Immature natural killer cell (primary cell): ENCODE measurements around the gene SQSTM1. TPM values are rescaled to one million over a fixed set of nuclear protein-coding genes. Genes with fewer than 3 reads are reported as not detected.

ENCODE experiments used
- DNase-seq, 3 donors: peaks; one replicate each; pipeline ENCODE4 v3.0.0; 2022; ENCODE audit warnings: mixed read lengths in 1 of 3
- H3K27ac Mint-ChIP-seq, 6 donors: one replicate each; pipeline ENCODE4 v1.8.0; 2020; ENCODE audit warnings: mixed read lengths in 6 of 6, mild to moderate bottlenecking in 5 of 6, inconsistent platforms in 4 of 6, moderate library complexity in 3 of 6
- H3K27me3 Mint-ChIP-seq, 3 donors: one replicate each; pipeline ENCODE4 v1.8.0; 2020 to 2021; ENCODE audit warnings: low read depth in 3 of 3, mild to moderate bottlenecking in 3 of 3, mixed read lengths in 3 of 3, moderate library complexity in 3 of 3, inconsistent platforms in 1 of 3
- H3K36me3 Mint-ChIP-seq, 3 donors: one replicate each; pipeline ENCODE4 v1.8.0; 2020; ENCODE audit warnings: mixed read lengths in 3 of 3, inconsistent platforms in 2 of 3, mild to moderate bottlenecking in 2 of 3
- H3K4me1 Mint-ChIP-seq, 2 donors: one replicate each; pipeline ENCODE4 v1.8.0; 2020; ENCODE audit warnings: inconsistent platforms in 2 of 2, mild to moderate bottlenecking in 2 of 2, mixed read lengths in 2 of 2, moderate library complexity in 1 of 2
- H3K4me3 Mint-ChIP-seq, 5 donors: one replicate each; pipeline ENCODE4 v1.8.0; 2020; ENCODE audit warnings: mild to moderate bottlenecking in 5 of 5, mixed read lengths in 5 of 5, inconsistent platforms in 3 of 5, moderate library complexity in 3 of 5
- H3K9me3 Mint-ChIP-seq, 6 donors: one replicate each; pipeline ENCODE4 v1.8.0; 2020; ENCODE audit warnings: mild to moderate bottlenecking in 6 of 6, mixed read lengths in 6 of 6, inconsistent platforms in 4 of 6, moderate library complexity in 3 of 6
- polyA plus RNA-seq, 3 donors: library from polyadenylated mRNA; unstranded; fragments of 300-500 nt; fragmentation: Illumina TruSeq; gene quantifications; one replicate each; pipeline ENCODE4 v1.2.3, GENCODE V29; 2021

The SQSTM1 gene
- polyA plus RNA-seq, 3 donors from 2014 or later = 256 to 292 (median 268) TPM

DNA sequence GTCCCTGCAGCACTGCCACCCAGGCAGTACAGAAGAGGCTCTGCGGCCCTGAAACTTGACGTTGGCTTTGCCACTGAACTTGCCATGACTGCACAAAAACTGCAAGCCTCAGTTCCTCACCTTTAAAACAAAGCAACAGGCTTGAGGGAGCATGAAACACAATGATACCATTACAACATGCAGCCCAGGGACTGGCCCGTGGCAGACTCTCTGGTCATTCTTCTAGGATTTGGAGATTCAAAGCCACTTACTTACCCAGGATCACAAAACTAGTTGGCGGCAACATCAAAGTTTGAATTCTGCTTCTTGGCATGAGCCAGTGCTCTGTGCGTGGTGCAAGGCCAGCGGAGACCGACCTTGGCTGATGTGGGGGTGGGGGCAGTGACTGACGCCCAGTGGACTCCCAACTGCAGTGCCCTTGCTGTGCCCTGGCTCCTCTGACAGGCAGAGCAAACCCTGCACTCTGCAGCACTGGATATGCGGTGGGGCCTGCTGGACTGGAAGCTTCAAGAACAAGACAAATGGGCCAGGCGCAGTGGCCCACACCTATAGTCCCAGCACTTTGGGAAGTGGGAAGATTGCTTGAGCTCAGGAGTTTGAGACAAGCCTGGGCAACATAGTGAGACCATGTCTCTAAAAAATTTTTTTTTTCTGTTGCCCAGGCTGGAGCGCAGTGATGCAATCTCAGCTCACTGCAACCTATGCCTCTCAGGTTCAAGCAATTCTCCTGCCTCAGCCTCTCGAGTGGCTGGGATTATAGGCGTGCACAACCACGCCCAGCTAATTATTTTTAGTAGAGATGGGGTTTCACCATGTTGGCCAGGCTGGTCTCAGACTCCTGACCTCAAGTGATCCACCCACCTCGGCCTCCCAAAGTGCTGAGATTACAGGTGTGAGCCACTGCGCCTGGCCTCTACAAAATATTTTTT lies 18.9 kb downstream of the SQSTM1 start:
- H3K27me3 Mint-ChIP-seq = peaks cover 0 to 6% (median 5%) of the 10 kb centered on the region in 3 donors
- H3K36me3 Mint-ChIP-seq = peaks cover 7 to 21% (median 12%) of the 10 kb centered on the region in 3 donors
- peak overlapping the region; percentile 20 to 78 (median 48) for H3K27ac Mint-ChIP-seq
- DNase-seq = no peak
- peaks cover 18 to 25% of the 10 kb centered on the region in 2 donors for H3K4me1 Mint-ChIP-seq
- H3K4me3 Mint-ChIP-seq = no peak overlapping the region
- no peaks in the 10 kb centered on the region for H3K9me3 Mint-ChIP-seq

DNA sequence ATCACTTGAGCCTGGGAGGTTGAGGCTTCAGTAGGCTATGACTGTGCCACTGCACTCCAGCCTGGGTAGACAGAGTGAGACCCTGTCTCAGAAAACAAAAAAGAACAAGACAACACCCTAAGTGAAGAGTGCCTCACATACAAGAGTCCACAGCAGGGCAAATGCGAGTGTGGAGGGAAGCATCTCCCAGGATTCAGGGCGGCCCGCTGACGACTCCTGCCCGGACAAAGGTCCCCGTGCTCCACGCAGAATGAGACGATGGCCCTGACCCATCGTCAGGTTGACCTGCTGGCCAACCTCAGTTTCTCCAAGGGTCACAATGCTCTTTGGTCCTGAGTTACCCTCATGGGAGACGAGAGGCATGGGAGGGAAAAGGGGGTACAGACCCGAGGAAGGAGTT lies 19.6 kb downstream of the SQSTM1 start:
- Mint-ChIP-seq H3K27ac (peak overlapping the region in 2 of 6 donors; percentile 25 to 70), H3K36me3 (peaks cover 12 to 25% (median 17%) of the 10 kb centered on the region in 3 donors)

DNA sequence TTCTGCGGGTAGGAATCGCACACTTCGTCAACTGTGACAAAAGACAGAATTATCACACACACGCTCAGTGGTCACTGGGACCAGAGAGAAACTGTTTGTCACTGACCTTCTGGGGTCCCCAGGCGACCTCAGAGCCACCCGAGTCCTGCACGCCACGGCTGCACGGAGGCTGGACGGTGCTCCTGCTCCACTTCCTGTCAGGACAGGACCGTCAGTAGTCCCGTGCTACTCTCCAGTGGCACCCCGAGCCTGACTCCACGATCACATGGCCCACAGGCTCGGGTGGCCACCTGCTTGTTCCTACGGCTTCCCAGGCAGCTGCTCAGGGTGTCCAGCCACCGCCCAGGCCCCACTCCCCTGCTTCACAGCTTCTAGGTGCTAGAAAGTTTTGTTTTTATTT lies 20.1 kb downstream of the SQSTM1 start:
- H3K36me3 Mint-ChIP-seq = peaks cover 12 to 25% (median 17%) of the 10 kb centered on the region in 3 donors
- H3K27ac Mint-ChIP-seq = no peak overlapping the region
- peaks cover 0 to 6% (median 5%) of the 10 kb centered on the region in 3 donors for H3K27me3 Mint-ChIP-seq
- no peaks in the 10 kb centered on the region for H3K9me3 Mint-ChIP-seq
- H3K4me3 Mint-ChIP-seq = no peak overlapping the region
- H3K4me1 Mint-ChIP-seq = peaks cover 18 to 19% of the 10 kb centered on the region in 2 donors
- no peak for DNase-seq

More for the DNA sequence above, 19.6 kb downstream of the SQSTM1 start:
- no peak for DNase-seq
- Mint-ChIP-seq H3K4me1 (peaks cover 18 to 24% of the 10 kb centered on the region in 2 donors), H3K9me3 (no peaks in the 10 kb centered on the region), H3K4me3 (no peak overlapping the region), H3K27me3 (peaks cover 0 to 6% (median 5%) of the 10 kb centered on the region in 3 donors)

DNA sequence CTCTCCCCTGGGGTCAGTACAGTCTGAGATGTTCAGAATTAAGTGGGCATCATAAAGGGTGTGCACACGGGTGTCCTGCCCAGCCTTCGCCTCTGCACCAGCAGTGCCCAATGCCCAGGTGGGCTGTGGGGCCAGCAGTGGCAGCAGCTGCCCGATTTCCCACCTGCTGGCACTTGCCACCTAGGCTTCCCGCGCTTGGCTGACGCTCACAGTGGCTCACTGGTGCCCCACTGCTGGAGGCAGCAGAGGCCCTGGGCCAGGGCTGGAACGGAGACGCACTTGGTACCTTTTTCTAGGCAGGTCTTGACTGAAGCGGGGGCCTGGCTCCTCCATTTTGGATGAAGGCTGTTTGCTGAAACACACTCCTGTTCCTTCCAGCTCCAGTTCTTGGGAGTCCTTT lies 20.9 kb downstream of the SQSTM1 start:
- Mint-ChIP-seq H3K36me3 (peaks cover 8 to 23% (median 12%) of the 10 kb centered on the region in 3 donors), H3K27ac (peak overlapping the region in 1 of 6 donors; percentile 26), H3K4me1 (peaks cover 10 to 11% of the 10 kb centered on the region in 2 donors), H3K4me3 (no peak overlapping the region), H3K9me3 (no peaks in the 10 kb centered on the region), H3K27me3 (peaks cover 0 to 4% (median 2%) of the 10 kb centered on the region in 3 donors)
- no peak for DNase-seq

DNA sequence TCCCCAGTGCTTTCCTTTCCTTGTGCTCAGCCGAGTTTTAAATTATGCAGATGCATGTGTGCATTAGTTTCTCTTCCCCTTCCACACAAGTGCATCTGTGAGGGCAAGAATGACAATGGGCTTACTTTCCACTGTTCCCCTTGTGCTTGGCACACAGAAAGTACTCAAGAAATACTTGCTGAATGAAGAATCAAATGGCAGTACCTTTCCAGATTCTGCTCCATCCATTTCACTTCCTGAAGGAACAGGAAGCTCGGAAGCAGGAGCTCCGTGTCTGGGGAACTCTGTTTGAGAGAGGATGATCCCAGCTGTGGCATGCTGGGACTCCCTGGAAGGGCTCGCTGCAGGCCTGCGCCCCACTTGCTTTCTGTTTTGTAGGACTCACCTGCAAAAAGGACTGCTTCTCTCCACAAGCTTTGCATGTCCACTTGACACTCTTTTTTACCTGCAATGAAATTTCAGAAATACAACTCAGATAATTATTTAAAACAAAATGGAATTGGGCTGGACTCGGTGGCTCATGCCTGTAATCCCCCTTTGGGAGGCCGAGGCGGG lies 32.4 kb downstream of the SQSTM1 start:
- Mint-ChIP-seq H3K9me3 (no peaks in the 10 kb centered on the region), H3K36me3 (peaks cover 0 to 13% (median 6%) of the 10 kb centered on the region in 3 donors), H3K27ac (no peak overlapping the region), H3K27me3 (peaks cover 0 to 1% (median 0%) of the 10 kb centered on the region in 3 donors), H3K4me3 (no peak overlapping the region), H3K4me1 (peaks cover 7% of the 10 kb centered on the region in 2 donors)
- DNase-seq = no peak

DNA sequence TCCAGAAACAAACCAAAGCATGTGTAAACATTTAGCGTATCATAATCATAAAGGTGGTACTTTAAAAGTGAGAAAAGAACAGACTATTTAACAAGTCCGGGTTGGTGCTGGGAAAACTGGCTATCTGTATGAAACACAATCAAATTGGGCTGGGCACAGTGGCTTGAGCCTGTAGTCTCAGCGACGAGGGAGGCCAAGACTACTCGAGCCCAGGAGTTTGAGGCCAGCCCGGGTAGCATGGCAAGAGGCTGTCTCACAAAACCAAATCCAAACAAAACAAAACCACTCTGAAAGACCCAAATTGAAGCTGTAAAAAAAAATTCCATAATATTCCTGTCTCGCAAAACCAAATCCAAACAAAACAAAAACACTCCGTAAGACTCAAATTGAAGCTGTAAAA lies 33.7 kb downstream of the SQSTM1 start:
- Mint-ChIP-seq H3K36me3 (peaks cover 0 to 13% (median 6%) of the 10 kb centered on the region in 3 donors), H3K4me1 (peaks cover 10 to 14% of the 10 kb centered on the region in 2 donors), H3K4me3 (no peak overlapping the region), H3K9me3 (no peaks in the 10 kb centered on the region), H3K27ac (peak overlapping the region in 1 of 6 donors; percentile 2), H3K27me3 (peaks cover 0 to 2% (median 1%) of the 10 kb centered on the region in 3 donors)
- DNase-seq = no peak

DNA sequence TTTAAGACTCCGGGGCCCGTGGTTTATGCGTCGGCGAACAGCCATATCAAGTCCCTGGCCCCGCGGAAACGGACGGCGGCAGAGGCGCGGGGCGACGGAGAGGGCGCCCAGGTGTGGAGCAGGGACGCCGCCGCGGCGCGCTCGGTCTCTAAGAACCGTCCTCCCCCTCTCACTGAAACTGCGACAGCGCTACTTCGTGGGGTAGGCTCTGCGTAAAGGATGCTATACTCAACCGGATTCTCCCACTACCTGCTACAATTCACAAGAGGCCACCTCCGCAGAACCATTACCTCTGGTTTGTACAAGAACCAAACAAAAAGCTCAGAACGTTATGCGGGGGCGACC lies 37.5 kb downstream of the SQSTM1 start:
- H3K9me3 Mint-ChIP-seq = no peaks in the 10 kb centered on the region

DNA sequence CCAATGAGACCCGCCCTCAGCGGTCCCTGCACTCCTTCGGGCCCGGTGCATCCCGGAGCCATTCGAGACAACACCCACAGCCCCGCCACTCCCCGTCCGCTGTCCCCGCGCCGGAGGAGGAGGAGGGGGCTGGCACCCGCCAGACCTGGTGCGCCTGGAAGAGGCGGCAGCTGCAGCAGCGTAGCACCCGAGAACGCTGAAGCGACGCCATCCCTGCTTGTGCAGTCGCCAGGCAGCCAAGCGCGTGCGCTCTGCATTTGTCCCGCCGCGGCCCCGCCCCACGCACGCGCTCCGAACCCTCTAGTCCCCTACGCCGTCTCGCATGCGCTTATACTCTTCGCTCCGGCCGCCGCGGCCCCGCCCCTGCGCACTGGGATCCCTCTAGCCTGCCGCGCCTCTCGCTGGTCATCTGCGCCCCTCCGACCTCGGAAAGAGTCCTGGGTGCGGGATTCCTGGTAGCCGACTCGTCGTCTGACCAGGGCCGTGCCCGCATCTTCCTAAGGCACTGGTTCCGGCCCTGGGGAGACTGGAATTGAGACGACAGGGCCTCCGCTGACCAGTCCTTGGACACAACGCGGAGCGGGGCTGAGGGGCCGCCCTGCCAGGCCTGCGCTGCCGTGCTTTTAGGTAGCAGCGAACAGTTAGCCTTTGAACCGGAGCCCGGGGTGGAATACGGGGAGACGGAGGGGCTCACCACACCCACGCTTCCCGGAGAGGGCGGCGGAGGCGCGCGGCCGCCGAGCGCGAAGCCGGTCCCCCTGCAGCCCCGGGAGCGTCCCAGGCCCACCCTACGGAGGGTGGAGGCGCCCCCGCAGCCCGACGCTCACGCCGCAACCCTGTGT lies 38.1 kb downstream of the SQSTM1 start, which contains the start of gene MRNIP:
TSS of gene MRNIP (minus strand) at position 232 of the 842 bp plus-strand sequence. CDS start at position 211, 21 bp downstream.
- Mint-ChIP-seq H3K4me3 (peak within 1 kb of the TSS; percentile 94 to 98 (median 98)), H3K27ac (peak within 1 kb of the TSS; percentile 76 to 95 (median 88)), H3K4me1 (peaks cover 10 to 14% of the 10 kb centered on the region in 2 donors), H3K36me3 (peaks cover 0 to 5% (median 0%) of the 10 kb centered on the region in 3 donors), H3K27me3 (peaks cover 0 to 3% (median 2%) of the 10 kb centered on the region in 3 donors), H3K9me3 (no peaks in the 10 kb centered on the region)
- DNase-seq = peak; percentile 84 to 86 (median 84)

More for the DNA sequence above, 37.5 kb downstream of the SQSTM1 start:
- Mint-ChIP-seq H3K4me1 (peaks cover 10 to 14% of the 10 kb centered on the region in 2 donors), H3K27me3 (peaks cover 0 to 3% (median 2%) of the 10 kb centered on the region in 3 donors), H3K27ac (peak overlapping the region; percentile 76 to 95 (median 86)), H3K36me3 (peaks cover 0 to 5% (median 0%) of the 10 kb centered on the region in 3 donors), H3K4me3 (peak overlapping the region; percentile 94 to 98 (median 98))
- no peak for DNase-seq

DNA sequence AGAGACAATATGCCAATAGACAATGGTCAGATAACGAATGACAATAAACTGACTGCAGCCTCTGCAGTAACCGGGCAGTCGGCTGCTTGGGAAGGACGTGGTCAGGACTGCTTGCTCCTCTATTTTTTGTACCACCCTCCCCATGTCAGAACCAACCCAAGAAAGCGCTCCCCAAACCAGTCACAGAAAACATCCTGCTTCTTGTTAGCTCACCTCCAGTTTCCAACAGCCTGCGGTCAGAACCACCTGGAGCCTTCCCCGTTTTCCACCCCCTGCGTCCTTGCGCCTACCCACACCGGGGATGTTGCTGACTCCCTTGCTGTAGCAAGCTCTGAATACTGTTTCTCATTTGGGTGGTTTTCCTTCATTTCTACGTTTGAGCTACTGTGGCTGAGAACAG lies 39.6 kb downstream of the SQSTM1 start:
- DNase-seq = no peak
- H3K36me3 Mint-ChIP-seq = peaks cover 0 to 5% (median 0%) of the 10 kb centered on the region in 3 donors
- H3K4me3 Mint-ChIP-seq = peak overlapping the region; percentile 34 to 98 (median 74)
- no peaks in the 10 kb centered on the region for H3K9me3 Mint-ChIP-seq
- H3K27me3 Mint-ChIP-seq = peaks cover 0 to 5% (median 2%) of the 10 kb centered on the region in 3 donors
- peaks cover 10 to 14% of the 10 kb centered on the region in 2 donors for H3K4me1 Mint-ChIP-seq
- H3K27ac Mint-ChIP-seq = no peak overlapping the region

DNA sequence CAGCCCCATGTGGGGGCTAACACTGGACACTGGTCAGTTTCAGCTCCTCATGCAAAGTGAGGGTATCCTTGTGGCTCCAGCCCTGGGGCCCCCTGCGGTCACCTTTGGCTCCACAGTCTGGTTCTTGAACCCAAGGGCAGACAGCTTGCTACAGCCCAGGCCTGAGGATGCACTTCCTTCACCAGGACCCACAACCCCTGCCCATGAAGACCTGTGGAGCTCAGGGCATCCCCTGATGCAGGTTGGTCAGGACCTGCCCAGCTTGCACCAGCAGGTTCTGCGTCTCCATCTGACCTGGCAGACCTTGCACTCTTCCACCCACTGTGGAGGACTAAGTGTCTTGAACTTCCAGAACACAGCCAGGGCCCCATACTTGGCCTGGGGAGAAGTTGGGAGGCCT lies 41.6 kb downstream of the SQSTM1 start:
- peaks cover 0 to 8% (median 0%) of the 10 kb centered on the region in 3 donors for H3K36me3 Mint-ChIP-seq
- no peak for DNase-seq
- no peaks in the 10 kb centered on the region for H3K9me3 Mint-ChIP-seq
- H3K27me3 Mint-ChIP-seq = peaks cover 0 to 5% (median 4%) of the 10 kb centered on the region in 3 donors
- no peak overlapping the region for H3K4me3 Mint-ChIP-seq
- peaks cover 10 to 14% of the 10 kb centered on the region in 2 donors for H3K4me1 Mint-ChIP-seq
- no peak overlapping the region for H3K27ac Mint-ChIP-seq

DNA sequence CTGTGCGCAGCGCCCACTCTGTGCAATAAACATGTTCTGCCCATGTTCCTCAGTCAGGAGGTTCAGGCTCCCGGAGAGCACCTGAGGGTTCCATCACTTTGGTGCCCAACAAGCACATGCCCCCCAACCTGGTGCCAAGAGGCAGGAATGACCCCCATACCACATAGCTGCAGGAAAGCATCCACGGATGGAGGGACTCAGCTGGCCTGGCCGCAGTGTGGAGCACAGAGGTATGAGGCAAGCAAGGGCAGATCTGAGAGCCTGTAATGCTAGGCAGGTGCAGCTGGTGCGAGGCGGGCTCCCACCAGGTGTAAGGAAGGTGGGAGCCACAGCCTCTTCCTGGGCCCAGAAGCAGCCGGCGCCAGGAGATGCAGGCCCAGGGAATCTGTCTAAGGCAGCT lies 42.2 kb downstream of the SQSTM1 start:
- H3K27me3 Mint-ChIP-seq = peaks cover 0 to 5% (median 4%) of the 10 kb centered on the region in 3 donors
- H3K4me1 Mint-ChIP-seq = peaks cover 4 to 9% of the 10 kb centered on the region in 2 donors
- no peak overlapping the region for H3K27ac Mint-ChIP-seq
- H3K4me3 Mint-ChIP-seq = no peak overlapping the region
- H3K9me3 Mint-ChIP-seq = no peaks in the 10 kb centered on the region
- DNase-seq = no peak
- peaks cover 0 to 8% (median 0%) of the 10 kb centered on the region in 3 donors for H3K36me3 Mint-ChIP-seq

DNA sequence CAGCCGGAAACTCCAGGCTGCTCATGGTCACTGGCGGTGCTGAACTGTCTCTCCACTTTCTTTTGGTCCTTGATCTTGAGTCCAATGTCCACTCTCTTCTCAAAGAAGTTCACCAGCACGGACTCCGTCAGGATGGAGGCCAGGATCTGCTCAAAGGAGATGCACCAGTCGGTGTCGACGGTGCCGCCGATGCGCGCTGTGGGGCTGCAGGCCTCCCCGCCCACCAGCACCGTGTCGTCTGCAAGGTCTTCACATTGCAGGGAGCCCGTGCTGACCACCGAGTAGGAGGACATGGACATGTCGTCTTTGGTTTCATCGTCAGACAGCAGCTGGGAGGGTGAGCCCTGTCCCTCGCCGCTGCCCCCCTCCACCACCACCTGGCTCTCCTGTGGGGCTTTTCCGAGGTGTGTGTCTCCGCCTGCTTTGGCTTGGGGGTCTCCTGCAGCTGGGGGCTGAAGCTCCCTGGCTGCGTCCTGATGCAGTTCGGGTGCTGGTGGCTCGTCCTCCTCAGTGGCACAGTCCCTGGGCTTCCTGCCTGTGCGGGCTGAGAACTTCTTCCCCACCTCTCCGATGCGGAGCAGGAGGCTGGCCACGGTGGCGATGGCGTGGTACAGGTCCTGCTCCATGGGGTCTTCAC lies 42.9 kb downstream of the SQSTM1 start:
- H3K27ac Mint-ChIP-seq = peak overlapping the region in 1 of 6 donors; percentile 23
- H3K36me3 Mint-ChIP-seq = peaks cover 0 to 8% (median 0%) of the 10 kb centered on the region in 3 donors
- H3K4me1 Mint-ChIP-seq = peaks cover 0 to 5% of the 10 kb centered on the region in 2 donors
- peaks cover 0 to 6% (median 2%) of the 10 kb centered on the region in 3 donors for H3K27me3 Mint-ChIP-seq
- H3K4me3 Mint-ChIP-seq = no peak overlapping the region
- DNase-seq = no peak
- H3K9me3 Mint-ChIP-seq = no peaks in the 10 kb centered on the region
